ENCODE results near the gene IFNLR1.
A peak's percentile ranks its signal among the peaks of the same experiment; 100 is the strongest.

Gene IFNLR1

GRCh38 chr1:24175033-24175755 is 11.9 kb downstream of the IFNLR1 start:
- no peak for DNase-seq

- DNase-seq, result no peak
Observed at GRCh38 chr1:24173638-24174575, 13.2 kb downstream of the IFNLR1 start.

GRCh38 chr1:24172598-24172997 is 14.5 kb downstream of the IFNLR1 start:
- DNase-seq, result no peak

GRCh38 chr1:24169286-24169685 is 17.8 kb downstream of the IFNLR1 start:
- DNase-seq, result no peak

GRCh38 chr1:24168245-24168644 is 18.8 kb downstream of the IFNLR1 start:
- DNase-seq, result no peak

GRCh38 chr1:24167008-24167407 is 20.1 kb downstream of the IFNLR1 start:
- DNase-seq, result no peak

GRCh38 chr1:24165500-24165899 is 21.6 kb downstream of the IFNLR1 start:
- no peak for DNase-seq

- no peak for DNase-seq
Observed at GRCh38 chr1:24164004-24164403, 23.1 kb downstream of the IFNLR1 start.

GRCh38 chr1:24162201-24162600 is 24.9 kb downstream of the IFNLR1 start:
- DNase-seq, result no peak

- no peak for DNase-seq
Observed at GRCh38 chr1:24161270-24161669, 25.8 kb downstream of the IFNLR1 start.

- no peak for DNase-seq
Observed at GRCh38 chr1:24159366-24159765, 27.7 kb downstream of the IFNLR1 start.

GRCh38 chr1:24157918-24158481 is 29.1 kb downstream of the IFNLR1 start:
- no peak for DNase-seq

GRCh38 chr1:24156542-24157260 is 30.4 kb downstream of the IFNLR1 start:
- no peak for DNase-seq

GRCh38 chr1:24155011-24155782 is 31.9 kb downstream of the IFNLR1 start:
- DNase-seq, result no peak

GRCh38 chr1:24154215-24154614 is 32.9 kb downstream of the IFNLR1 start:
- DNase-seq, result no peak

- DNase-seq, result no peak
Observed at GRCh38 chr1:24152631-24153494, 34.2 kb downstream of the IFNLR1 start.

GRCh38 chr1:24151175-24151533 is 35.9 kb downstream of the IFNLR1 start:
- DNase-seq, result no peak

GRCh38 chr1:24150234-24151174 is 36.6 kb downstream of the IFNLR1 start:
- DNase-seq, result peak; percentile 43 to 58

GRCh38 chr1:24149866-24150233 is 37.2 kb downstream of the IFNLR1 start:
- DNase-seq, result peak in 1 of 2 donors; percentile 32

- DNase-seq, result no peak
Observed at GRCh38 chr1:24147816-24148215, 39.3 kb downstream of the IFNLR1 start.

All from bone marrow (tissue), 2 donors.